ENCODE measurements around the gene DRC7.

DRC7 gene

DNA sequence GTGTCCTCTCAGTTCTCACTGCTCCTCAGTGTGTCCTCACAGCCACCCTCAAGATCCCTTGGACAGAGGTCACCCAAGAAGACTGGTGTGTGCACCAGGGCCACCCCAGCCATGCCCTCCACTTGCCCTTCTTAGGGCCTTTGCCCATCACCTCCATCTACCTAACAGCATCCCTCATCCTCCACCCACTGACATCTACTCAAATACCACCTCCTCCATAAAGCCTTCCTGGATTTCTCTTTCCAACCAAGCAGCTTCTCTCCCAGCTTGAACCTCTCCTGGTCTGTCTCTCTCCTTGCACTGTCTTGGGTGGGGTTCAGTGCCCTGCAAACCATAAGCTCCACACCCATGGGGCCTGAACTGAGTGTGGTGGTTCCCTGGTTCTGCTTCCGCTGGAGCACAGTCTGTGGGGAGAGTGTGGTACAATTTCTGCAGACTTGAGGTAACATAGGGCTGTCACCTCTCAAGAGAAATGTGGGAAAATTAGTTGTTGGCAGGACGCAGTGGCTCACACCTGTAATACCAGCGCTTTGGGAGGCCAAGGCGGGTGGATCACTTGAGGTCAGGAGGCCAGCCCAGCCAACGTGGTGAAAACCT lies 55.3 kb downstream of the DRC7 start:
- no peak for DNase-seq

DNA sequence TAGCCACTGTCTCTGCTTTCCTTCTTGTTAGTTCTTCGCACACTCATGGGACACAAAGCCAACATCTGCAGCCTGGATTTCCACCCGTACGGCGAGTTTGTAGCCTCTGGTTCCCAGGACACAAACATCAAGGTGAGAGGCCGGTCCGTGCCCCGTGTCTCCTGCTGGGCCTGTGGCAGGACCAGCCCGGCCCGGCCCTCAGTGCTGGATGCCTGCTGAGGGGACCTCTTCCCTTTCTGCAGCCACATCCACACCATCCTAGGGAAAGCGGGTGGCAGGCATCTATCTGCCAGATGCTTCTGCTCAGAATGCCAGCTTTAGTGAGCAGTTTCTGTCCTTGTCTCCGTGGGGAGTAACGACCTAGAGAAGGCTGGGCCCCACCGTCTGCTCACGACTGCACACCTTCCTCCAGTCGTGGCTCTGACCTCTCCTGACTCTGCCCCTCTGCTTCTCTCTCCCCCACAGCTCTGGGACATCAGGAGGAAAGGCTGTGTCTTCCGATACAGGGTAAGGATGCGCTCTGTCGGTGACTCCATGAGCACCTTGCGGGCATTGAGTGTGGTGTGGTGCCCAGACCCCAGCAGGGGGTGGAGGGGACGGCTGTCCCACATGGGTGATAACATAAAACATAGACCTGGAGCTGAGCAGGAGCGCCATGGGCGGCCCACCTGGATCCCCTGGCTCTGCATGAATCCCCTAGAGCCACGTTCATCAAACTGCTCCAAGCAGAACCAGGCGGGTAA lies 56.4 kb downstream of the DRC7 start:
- no peak for DNase-seq

DNA sequence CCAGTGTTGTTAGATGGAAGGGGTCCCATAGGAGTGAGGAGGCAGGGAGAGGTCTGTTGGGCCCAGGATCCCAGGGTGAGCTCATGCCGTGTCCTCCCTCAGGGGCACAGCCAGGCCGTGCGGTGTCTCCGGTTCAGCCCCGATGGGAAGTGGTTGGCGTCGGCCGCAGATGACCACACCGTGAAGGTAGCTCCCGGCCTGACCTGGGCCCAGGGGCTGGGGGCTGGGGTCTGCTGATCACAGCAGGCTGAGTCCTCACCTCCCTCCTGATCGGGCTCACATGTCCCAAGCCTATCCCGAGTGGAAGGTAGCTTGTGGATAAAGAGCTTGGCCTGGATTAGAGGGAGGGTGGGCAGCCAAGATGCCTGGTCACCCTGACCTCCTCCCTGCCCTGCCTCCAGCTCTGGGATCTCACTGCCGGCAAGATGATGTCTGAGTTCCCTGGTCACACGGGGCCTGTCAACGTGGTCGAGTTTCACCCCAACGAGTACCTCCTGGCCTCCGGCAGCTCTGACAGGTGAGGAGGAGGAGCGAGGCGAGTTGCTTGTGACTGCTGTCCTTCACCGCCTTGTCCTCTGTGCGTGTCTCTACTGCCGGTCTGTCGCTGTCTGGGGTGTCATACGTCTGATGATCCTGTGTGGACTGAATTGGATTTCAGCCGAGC lies 57.1 kb downstream of the DRC7 start:
- DNase-seq = no peak

DNA sequence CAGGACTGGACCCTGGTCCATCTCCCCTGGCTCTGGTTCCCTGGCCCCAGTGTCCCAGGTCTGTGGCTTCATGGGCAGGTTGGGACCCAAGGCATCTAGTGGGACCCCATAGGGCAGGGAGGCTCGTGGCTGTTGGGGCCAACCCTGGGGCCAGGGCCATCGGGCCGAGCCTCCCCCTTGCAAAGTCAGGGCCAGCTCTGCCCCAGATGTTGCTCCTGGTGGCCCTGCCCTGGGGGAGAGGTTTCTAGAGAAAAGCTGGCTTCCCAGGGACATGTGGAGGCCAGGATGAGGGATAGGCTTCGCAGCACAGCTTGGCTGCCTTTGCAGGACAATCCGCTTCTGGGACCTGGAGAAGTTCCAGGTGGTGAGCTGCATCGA lies 57.6 kb downstream of the DRC7 start:
- no peak for DNase-seq

DNA sequence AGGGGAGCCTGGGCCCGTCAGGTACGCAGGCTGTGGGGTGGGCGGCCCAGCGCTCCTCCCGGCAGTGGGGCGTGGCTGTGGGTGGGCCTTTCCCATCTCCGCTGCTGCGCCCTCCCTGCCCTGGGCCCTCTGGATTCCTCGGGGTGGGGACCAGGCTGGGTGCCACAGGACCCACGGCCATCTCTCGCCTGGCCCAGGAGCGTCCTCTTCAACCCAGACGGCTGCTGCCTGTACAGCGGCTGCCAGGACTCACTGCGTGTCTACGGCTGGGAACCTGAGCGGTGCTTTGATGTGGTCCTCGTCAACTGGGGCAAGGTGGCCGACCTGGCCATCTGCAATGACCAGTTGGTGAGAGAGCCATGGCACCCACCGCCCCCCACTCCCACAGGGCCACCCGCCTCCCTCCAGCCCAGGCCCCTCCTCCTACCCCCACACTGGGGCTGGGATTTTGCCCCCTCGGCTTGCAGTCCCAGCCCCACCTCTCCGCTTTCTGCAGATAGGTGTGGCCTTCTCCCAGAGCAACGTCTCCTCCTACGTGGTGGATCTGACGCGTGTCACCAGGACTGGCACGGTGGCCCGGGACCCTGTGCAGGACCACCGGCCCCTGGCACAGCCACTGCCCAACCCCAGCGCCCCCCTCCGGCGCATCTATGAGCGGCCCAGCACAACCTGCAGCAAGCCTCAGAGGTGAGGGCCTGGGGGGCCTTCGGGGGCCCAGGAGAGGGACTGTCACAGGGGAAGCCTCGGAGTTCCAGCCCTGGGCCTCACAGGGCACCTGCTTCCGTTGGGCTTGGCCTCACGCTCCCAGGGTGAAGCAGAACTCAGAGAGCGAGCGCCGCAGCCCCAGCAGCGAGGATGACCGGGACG lies 58.2 kb downstream of the DRC7 start:
- no peak for DNase-seq

DNA sequence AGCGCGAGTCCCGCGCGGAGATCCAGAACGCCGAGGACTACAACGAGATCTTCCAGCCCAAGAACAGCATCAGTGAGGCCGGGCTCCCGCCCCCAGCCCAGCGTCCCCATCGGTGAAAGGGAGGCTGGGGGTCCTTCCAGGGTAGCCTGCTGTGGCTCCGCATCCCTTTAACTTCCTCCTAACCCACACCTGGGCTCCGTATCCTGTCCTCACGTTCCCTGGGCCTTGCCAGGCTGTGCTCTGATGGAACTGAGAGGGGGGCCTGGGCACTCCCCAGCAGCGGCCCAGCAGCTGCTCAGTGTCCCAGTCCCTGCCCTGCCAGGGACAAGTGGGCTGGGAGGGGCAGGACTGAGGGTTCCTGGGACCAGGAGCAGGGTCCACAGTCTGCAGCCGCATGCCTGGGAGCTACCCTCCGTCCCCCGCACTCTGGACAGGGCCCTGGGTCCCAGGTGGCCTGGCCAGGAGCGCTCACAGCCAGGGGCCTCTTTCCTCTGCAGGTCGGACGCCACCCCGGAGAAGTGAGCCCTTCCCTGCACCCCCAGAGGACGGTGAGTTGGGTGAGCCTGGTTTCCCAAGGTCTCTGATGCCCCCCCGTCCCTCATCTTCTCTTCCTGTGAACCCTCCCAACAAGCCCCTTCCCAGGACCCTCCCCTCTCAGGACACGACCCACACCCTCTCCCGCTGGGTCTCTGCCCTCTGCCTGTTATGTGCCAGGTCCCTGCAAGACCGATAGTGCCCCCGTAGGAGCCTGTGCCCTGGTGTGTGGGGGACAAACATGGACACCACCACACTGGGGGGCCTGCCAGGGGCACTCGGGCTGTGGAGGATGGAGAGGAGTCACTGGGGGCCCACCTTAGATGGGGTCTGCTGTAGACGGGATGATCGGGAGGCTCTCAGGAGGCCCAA lies 59.1 kb downstream of the DRC7 start:
- no peak for DNase-seq

DNA sequence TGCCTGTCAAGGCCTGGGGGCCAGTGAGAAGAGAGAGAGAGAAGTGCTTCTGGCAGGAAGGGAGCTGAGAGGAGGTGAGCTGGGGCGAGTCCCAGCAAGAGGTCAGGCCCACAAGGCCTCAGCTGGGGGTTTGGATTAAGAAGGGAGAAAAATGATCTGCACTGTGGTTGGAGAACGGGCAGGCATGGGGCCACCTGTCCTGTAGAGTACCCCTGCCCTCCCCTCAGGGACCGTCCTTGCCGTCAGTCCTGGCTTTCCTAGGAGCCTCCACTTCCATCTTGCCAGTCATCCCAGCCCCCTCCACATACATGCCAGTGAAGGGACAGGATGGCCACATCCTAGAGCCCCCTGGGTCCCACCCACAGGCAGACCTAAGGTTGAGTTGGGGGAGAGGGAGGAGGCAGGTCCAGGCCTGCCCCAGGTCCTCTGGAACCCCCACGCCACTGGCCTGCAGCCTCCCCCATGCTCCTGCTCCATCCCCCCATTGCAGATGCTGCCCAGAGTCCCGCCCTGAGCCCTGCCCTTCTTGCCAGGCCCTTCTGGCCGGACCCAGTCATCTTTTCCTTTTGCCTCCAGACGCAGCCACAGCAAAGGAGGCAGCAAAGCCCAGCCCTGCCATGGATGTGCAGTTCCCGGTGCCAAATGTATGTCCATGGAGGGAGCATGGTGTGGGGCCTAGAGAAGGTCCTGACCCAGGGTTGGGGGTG lies 59.9 kb downstream of the DRC7 start:
- no peak for DNase-seq

DNA sequence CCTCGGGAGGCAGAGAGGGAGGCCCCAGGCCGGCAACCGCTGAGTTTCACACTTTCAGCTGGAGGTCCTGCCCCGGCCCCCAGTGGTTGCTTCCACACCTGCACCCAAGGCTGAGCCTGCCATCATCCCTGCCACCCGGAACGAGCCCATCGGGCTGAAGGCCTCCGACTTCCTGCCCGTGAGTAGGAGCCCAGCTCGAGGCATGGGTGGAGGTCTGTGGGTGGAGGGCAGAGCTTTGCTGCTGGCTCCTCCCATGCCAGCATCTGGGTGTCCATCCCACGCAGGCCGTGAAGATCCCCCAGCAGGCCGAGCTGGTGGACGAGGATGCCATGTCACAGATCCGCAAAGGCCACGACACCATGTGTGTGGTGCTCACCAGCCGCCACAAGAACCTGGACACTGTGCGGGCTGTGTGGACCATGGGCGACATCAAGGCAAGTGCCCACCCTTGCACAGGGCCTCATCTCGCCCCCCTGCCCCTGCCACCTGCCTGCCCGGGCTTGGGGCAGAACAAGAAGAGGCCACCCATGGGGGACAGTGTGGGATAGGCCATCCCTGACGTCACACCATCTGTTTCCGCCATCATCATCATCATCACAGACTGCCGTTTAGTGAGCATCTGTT lies 60.6 kb downstream of the DRC7 start:
- no peak for DNase-seq

DNA sequence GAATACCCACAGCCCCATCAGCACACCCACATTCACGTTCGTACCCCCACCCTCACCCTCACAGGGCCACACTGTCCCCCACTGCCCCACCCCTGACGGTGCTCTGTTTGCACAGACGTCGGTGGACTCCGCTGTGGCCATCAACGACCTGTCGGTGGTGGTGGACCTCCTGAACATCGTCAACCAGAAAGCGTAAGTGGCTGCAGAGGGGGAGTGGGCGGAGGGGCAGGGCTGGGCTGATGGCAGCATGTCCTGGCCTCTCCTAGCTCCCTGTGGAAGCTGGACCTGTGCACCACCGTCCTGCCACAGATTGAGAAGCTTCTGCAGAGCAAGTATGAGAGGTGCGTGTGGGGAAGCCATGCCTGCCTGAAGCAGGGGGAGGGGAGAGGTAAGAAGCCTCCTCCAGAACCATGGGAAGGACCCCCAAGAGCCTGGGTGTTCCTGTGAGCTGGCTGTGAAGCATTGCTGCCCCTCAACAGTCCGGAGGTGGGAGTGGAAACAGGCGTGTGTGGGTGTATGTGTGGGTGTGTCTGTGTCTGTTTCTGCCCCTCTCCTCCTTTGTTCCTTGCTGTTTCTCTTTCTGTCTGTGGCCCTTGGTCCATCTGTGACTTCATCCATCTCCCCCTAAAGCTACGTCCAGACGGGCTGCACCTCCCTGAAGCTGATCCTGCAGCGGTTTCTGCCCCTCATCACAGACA lies 61.3 kb downstream of the DRC7 start:
- no peak for DNase-seq

DNA sequence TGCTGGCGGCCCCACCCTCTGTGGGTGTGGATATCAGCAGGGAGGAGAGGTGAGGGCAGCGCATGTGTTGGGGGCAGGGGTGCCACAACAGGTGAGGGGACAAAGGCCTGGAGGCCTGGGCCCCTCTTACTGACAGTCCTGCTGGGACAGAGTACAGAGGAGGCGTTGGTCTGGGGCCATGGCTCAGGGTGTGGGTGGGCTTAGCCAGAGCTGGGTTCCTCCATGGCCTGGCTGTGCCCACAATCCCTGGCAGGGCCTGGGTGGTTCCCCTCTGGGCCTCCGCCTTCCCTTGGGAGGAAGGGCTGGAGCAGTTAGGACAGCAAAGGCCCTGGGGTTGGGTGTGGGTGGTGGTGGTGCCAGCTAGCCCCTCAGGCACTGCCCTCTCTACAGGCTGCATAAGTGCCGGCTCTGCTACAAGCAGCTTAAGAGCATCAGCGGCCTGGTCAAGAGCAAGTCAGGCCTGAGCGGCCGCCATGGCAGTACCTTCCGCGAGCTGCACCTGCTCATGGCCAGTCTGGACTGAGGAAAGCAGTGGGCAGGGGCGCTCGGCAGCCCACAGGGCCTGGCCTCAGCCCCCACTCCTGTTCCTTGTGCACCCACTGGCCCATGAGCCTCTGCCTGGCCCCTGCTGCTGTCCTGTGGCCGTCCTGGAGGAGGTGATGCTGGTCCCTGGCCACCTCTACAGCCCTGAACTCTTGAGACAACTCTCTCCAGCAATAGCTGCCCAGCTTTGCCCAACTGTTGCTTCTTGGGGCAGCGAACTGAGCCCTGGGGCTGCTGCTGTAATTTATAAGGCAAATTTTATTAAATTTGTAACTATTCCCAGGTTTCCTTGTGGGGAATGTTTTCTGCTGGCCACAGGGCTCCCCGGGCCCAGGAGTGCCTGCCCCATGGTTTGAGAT lies 62.1 kb downstream of the DRC7 start:
- no peak for DNase-seq

DNA sequence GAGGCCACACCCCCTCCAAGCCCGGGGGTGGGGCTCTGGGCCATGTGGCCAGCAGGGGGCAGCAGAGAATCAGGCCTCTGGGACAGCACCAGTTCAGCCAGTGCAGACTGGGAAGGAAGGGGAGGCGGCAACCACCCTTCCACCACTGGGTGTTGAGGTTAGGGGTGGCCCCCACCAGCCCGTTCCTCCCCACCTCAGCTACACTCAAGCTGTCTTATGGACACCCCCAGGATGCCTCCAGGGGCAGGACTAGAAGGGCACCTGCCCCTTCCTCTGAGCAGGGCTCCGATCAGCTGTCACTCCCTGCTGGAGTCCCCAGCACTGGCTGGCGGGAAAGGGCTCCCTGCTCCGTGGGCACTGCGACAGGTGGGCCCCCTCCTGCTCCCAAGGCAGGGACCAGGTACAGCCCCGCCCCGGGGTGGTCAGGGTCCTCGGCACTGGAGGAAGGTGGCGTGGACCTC lies 62.8 kb downstream of the DRC7 start:
- peak in 56 of 58 donors; percentile 37 to 93 (median 70) for DNase-seq

DNA sequence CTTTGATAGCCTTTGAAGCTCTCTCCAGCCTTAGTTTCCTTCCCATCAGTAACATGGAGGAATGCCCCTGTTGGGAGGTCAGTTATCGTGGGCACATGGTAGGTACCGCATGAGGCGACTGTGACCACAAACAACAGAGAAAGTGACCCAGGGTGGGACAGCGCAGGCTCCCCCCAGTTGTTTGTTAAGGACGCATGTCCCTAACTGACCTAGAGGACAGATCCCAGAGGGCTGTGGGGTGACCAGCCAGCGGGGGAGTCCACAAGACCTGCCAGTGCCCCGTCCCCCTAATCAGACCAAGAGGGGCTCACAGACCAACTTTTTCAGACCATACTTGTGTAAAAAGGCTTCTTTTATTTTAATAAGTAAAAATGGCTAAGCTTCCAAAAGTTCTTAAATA lies 63.3 kb downstream of the DRC7 start:
- no peak for DNase-seq

DNA sequence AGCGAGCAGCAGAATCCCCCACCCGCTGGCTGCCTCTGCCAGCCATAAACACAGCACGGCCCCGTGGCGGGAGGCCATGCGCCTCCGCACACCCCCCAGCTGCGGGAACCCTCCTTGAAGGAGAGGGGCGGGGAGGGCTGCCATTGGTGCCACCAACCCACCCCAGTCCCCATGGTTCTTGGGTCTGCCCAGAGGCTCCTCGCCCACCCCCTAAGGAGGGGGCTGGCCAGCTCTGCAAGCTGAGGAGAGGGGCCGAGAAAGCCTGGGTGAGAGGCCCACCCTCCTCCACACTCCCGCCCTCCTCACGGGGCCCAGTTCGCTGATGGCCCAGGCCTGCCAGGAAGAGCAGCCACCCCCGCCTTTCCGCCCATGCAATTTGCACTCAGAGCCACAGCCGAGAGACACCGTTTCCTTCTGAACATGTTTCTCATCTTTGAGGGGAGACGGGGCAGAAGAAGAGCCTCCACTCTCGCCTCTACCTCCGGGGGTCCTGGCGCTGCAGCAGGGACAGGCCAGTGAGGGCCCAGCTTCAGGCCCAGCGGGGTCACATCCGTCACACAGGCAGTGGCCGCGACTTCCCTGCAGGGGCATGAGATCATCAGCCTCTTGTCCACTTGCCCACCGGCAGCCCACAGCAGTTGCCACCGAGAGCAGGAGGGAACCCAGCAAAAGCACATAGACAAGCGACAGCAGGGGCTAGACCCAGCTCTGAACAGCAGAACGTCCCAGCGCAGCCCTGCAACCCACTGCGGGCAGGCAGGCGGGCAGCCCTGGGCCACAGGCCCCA lies 63.9 kb downstream of the DRC7 start:
- DNase-seq = peak in 4 of 58 donors; percentile 20 to 53 (median 31)

DNA sequence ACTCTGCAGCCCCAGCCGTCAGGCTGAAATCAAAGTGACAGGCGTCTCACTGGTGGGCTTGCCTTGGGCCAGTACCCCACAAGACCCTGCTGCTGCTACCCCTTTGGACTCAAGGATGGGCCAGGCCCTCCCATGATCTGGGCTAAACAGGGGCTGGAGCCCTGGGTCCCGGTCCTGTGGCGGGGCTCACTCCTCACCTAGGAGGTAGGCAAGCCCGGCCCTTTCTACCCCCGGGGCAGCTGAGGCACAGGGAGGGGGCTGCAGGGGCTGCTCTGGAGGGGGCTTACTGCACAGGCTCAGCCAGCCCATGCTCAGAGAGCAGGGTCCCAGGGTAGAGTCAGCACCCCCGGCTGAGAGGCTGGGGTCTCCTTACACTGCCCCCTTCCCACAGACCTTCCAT lies 64.5 kb downstream of the DRC7 start:
- no peak for DNase-seq

DNA sequence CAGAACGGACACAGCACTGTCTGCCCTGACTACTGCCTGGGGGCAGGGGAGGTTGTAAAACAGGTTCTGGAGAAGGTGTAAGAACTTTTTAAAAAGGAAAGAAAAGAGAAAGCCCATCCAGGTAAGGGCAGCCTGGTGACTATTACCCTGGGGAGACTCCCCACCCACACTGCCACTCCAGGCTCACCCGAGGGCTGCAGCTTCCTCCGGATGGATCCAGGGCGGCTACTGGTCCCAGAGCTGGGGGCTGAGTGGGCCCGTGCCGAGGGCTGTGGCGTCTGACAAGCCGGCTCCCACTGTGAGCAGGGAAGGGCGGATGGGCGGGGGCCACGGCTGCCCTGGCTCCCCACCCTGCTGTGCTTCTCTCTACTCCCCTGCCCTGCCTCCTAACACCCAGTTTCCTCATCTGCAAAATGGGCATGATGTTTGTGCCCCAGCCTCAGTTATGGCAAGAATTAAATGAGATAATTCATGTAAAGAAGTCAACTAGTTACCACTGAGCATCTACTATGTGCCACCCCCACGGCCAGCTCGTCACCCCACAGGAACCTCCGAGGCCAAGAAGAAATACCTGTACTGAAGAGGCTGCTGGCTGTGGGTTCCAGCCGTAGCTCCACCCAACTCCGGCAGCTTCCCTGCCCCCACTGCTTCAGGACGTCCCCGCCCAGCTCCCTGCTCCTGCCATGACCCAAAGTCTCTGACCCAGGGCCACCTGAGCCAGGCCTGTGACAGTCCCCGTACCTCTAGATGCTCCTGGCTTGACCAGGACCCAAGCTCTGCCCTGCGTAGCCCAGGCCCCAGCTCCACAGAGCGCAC lies 65.1 kb downstream of the DRC7 start:
- no peak for DNase-seq
